IPS-15b (cell line): ENCODE results near the gene SPATA1.

Experiments
- H3K27me3 ChIP-seq: one replicate; pipeline ENCODE4 v1.6.1; 2013; ENCODE audit warnings: low read length; ENCODE audit not compliant: control insufficient read depth, insufficient read depth
- H3K36me3 ChIP-seq: one replicate; pipeline ENCODE4 v1.6.1; 2013; ENCODE audit warnings: low read length; ENCODE audit not compliant: control insufficient read depth, insufficient read depth
- H3K4me1 ChIP-seq: one replicate; pipeline ENCODE4 v1.6.1; 2013; ENCODE audit warnings: mild to moderate bottlenecking, low read length; ENCODE audit not compliant: control insufficient read depth, insufficient read depth
- H3K4me3 ChIP-seq: one replicate; pipeline ENCODE4 v1.5.1; 2013; ENCODE audit warnings: low read depth, low read length
- H3K9ac ChIP-seq: one replicate; pipeline ENCODE4 v1.6.1; 2013; ENCODE audit warnings: low read depth, mild to moderate bottlenecking, low read length
- H3K9me3 ChIP-seq: one replicate; pipeline ENCODE4 v1.6.1; 2013; ENCODE audit warnings: mild to moderate bottlenecking, low read length; ENCODE audit not compliant: control insufficient read depth, insufficient read depth

SPATA1 gene, protein sequence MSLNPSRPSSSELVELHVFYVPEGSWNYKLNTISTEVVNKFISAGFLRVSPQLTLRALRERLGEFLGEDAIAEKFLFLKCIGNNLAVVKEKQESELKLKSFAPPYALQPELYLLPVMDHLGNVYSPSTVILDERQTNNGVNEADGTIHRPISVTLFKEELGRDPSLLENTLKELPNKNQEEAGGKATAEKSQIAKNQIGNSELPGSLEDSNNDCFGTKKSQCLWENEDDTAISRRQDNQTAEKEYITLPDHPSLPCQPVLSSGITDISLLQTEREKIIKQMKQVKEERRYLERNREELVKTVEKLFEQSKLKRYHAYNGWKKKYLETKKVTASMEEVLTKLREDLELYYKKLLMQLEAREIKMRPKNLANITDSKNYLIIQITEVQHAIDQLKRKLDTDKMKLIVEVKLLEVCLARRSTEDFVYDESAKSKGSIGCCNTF

DNA sequence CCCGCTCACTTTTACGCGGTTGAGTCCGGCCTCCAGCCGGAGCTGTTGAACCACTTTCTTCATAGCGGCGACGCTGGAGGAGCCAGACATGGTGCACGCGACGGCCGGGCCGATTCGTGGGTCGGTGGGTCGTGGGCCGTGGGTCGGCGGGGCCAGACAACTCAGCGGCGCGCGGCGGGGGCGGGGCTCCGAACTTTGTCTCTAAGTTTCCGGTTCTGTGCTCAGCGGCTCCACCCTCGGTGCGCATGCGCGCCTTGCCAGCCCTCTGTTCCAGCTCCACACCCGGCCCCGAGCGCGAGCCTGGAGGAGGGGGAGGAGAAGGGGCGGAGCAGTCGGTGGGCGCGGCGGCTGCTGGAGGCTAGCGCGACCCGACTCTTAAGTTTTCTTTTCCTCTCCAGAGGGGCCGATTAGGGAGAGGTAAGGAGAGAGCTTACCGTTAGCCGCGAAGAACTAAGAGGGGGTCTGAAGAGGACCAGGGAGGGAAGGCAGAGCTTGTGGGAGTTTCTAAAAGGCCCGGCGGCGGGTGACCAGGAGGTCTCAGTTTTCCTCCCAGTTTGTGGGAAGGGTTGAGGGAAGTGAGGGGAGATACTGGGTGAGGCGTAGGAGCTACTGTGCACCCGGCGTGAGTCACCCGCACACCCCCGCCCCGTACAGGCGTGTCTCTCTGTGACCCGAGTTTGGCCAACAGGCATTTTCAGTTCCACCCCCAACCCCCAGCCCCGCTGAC lies at the start of gene SPATA1, which contains the start of gene GNG5:
SPATA1 (plus strand) TSS at position 385 of the 727 bp plus-strand sequence. CDS start 9,974 bp downstream, outside the sequence.
GNG5 (minus strand) TSS at position 580 of the 727 bp plus-strand sequence; CDS start at position 90, 490 bp downstream.
- H3K36me3 ChIP-seq, result peaks cover 4% of the 10 kb centered on the region
- H3K4me3 ChIP-seq, result peak within 1 kb of the TSS; percentile 62
- H3K27me3 ChIP-seq, result peaks cover 9% of the 10 kb centered on the region
- H3K9ac ChIP-seq, result peak within 1 kb of the TSS; percentile 70
- peaks cover 9% of the 10 kb centered on the region for H3K4me1 ChIP-seq
- H3K9me3 ChIP-seq, result no peaks in the 10 kb centered on the region

- no peaks in the 10 kb centered on the region for H3K4me1 ChIP-seq
- no peaks in the 10 kb centered on the region for H3K9me3 ChIP-seq
- H3K36me3 ChIP-seq, result no peaks in the 10 kb centered on the region
- no peak overlapping the region for H3K4me3 ChIP-seq
- no peak overlapping the region for H3K9ac ChIP-seq
- H3K27me3 ChIP-seq, result peaks cover 13% of the 10 kb centered on the region
These were observed 44.1 kb upstream of the SPATA1 start for GRCh38 chr1:84462118-84462517.

- no peaks in the 10 kb centered on the region for H3K4me1 ChIP-seq
- H3K4me3 ChIP-seq, result no peak overlapping the region
- no peaks in the 10 kb centered on the region for H3K9me3 ChIP-seq
- H3K27me3 ChIP-seq, result peaks cover 14% of the 10 kb centered on the region
- H3K9ac ChIP-seq, result no peak overlapping the region
- no peaks in the 10 kb centered on the region for H3K36me3 ChIP-seq
These were observed 38.9 kb upstream of the SPATA1 start for GRCh38 chr1:84467298-84467697.

DNA sequence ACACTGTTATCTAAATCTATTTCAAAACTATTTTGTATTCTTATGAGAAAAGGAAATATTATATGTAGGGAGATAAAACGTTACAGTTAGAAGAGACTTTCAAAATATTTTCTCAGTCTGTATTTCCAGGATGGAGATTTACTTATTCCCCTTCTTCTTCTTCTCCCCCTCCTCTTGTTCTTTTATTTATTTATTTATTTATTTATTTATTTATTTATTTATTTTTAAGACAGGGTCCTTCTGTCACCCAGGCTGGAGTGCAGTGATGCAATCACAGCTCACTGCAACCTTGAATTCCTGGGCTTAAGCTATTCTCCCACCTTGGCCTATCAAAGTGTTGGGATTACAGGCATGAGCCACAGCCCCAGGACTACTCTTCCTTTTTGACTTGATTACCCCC lies 30.0 kb upstream of the SPATA1 start:
- H3K36me3 ChIP-seq, result no peaks in the 10 kb centered on the region
- peaks cover 41% of the 10 kb centered on the region for H3K27me3 ChIP-seq
- H3K9me3 ChIP-seq, result no peaks in the 10 kb centered on the region
- H3K4me1 ChIP-seq, result no peaks in the 10 kb centered on the region
- H3K9ac ChIP-seq, result no peak overlapping the region
- no peak overlapping the region for H3K4me3 ChIP-seq

- Histone ChIP-seq H3K4me3 (peak within 1 kb of the TSS; percentile 64), H3K9me3 (no peaks in the 10 kb centered on the region), H3K4me1 (no peaks in the 10 kb centered on the region), H3K36me3 (peaks cover 4% of the 10 kb centered on the region), H3K27me3 (peaks cover 35% of the 10 kb centered on the region), H3K9ac (peak within 1 kb of the TSS; percentile 72)
These were observed 27.0 kb upstream of the SPATA1 start, which contains the start of gene RPF1 for GRCh38 chr1:84478876-84479868. Gene RPF1 (plus strand): TSS chr1:84479266. CDS start chr1:84479282, 16 bp downstream.

GRCh38 chr1:84479998-84480397 lies 26.2 kb upstream of the SPATA1 start:
- Histone ChIP-seq H3K4me3 (peak overlapping the region; percentile 64), H3K9me3 (no peaks in the 10 kb centered on the region), H3K9ac (peak overlapping the region; percentile 72), H3K4me1 (no peaks in the 10 kb centered on the region), H3K27me3 (peaks cover 27% of the 10 kb centered on the region), H3K36me3 (peaks cover 4% of the 10 kb centered on the region)

- Histone ChIP-seq H3K27me3 (peaks cover 20% of the 10 kb centered on the region), H3K4me3 (peak overlapping the region; percentile 64), H3K36me3 (peaks cover 4% of the 10 kb centered on the region), H3K4me1 (no peaks in the 10 kb centered on the region), H3K9ac (no peak overlapping the region), H3K9me3 (no peaks in the 10 kb centered on the region)
These were observed 25.5 kb upstream of the SPATA1 start for GRCh38 chr1:84480650-84481049.

DNA sequence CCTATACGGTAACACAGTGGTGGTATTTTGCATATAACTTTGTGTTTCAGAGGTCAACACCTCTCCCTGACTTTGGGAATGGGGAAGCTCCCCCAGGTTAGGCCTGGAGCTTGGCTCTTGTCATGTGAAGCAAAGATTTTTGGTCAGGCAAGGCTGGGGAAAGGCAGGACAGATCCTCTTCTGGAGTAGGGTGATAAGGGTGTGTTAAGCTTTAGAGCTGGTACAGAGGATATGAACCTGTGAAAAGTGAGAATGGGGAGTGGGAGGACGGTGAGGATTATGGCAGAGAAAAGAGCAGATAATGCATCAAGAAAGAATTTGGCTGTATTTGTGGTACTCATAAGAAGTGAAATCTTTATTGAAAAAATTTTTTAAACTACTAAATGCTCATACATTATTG lies 24.9 kb upstream of the SPATA1 start:
- Histone ChIP-seq H3K4me1 (no peaks in the 10 kb centered on the region), H3K36me3 (peaks cover 4% of the 10 kb centered on the region), H3K9me3 (no peaks in the 10 kb centered on the region), H3K27me3 (peaks cover 17% of the 10 kb centered on the region), H3K9ac (no peak overlapping the region), H3K4me3 (no peak overlapping the region)

GRCh38 chr1:84488107-84488506 lies 18.1 kb upstream of the SPATA1 start:
- Histone ChIP-seq H3K27me3 (no peaks in the 10 kb centered on the region), H3K36me3 (peaks cover 9% of the 10 kb centered on the region), H3K4me1 (no peaks in the 10 kb centered on the region), H3K9me3 (no peaks in the 10 kb centered on the region), H3K9ac (no peak overlapping the region), H3K4me3 (no peak overlapping the region)

DNA sequence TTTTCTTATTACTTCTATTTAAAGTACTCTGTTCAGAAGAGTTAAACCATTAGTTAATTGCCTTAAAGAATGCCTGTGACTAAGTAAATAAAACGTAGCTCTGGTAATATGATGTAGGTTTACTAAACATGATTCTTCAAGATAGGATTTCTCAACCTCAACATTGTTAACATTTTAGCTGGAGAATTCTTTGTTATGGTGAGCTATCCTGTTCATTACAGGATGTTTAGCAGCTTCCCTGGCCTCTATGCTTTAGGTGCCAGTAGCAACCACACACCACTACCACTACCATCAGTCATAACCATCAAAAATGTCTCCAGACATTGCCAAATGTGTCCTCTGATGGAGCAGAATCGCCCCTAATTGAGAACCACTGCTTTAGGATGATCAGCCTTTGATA lies 16.4 kb upstream of the SPATA1 start:
- no peaks in the 10 kb centered on the region for H3K9me3 ChIP-seq
- no peaks in the 10 kb centered on the region for H3K27me3 ChIP-seq
- H3K4me1 ChIP-seq, result no peaks in the 10 kb centered on the region
- H3K36me3 ChIP-seq, result peaks cover 5% of the 10 kb centered on the region
- no peak overlapping the region for H3K4me3 ChIP-seq
- H3K9ac ChIP-seq, result no peak overlapping the region

DNA sequence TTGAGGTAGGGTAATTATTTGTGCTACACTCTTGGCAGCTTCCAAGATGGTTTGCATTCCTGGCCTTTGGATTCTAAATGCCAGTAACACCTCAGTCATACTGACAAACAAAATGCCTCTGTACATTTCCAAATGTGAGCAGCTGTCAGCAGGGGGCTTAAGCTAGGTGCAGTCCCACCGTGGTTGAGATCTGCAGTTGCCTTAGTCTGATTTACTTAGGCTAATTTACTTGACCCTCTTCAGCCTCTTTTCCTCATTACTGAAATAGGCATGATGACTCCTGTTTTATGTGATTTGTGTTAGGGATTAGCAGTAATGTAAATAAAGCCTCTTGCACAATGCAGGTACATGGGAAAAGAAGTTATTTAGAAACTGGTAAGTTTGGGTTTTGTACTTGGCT lies 13.5 kb upstream of the SPATA1 start:
- Histone ChIP-seq H3K4me3 (no peak overlapping the region), H3K36me3 (peaks cover 5% of the 10 kb centered on the region), H3K9me3 (no peaks in the 10 kb centered on the region), H3K4me1 (no peaks in the 10 kb centered on the region), H3K27me3 (no peaks in the 10 kb centered on the region), H3K9ac (no peak overlapping the region)
